Keratinocyte (primary cell): ENCODE results near the gene ACOXL.

ENCODE experiments used
- CTCF ChIP-seq, 3 experiments: IDR thresholded peaks in 1 of 3; conservative IDR thresholded peaks in 1 of 3; optimal IDR thresholded peaks in 1 of 3; 2 replicates in 2 of 3; 3 replicates in 1 of 3; pipeline versions ENCODE3 to v1.5.1; 2011; ENCODE audit warnings: low read length in 3 of 3, mild to moderate bottlenecking in 3 of 3, moderate library complexity in 2 of 3, control low read depth in 1 of 3, inconsistent platforms in 1 of 3; ENCODE audit not compliant: insufficient read depth in 2 of 3; ENCODE audit errors: extremely low read depth in 1 of 3
- EZH2 ChIP-seq: IDR thresholded peaks from one replicate; pipeline ENCODE4 v1.6.1; 2012; ENCODE audit warnings: inconsistent platforms, mild to moderate bottlenecking, low read length, moderate library complexity

GRCh38 chr2:110874453-110875383 is 142.3 kb downstream of the ACOXL start:
- TF ChIP-seq CTCF (optimal IDR thresholded peaks at IDR 0.05 in 1 of 3, IDR thresholded peaks at IDR 0.05 in 1 of 3, conservative IDR thresholded peaks at IDR 0.05 in 1 of 3; ENCODE audit: extremely low read depth in 1 of 3, insufficient read depth in 2 of 3, low read length in 3 of 3): no peak
- no peak for TF ChIP-seq EZH2
